T-helper 2 cell treated with Interferon-gamma antibody and Interleukin-4, amounts not matched to agents 5 μg/mL and 100 μg/mL, for 36 hours (primary cell): Measurements from ENCODE around the gene CRIP2.

Experiments used
- DNase-seq: peaks from one replicate; pipeline ENCODE4 v3.0.0; 2021; ENCODE audit warnings: low spot score
- H3K27ac Mint-ChIP-seq: one replicate; pipeline ENCODE4 v1.8.0; 2021; ENCODE audit warnings: mild to moderate bottlenecking, mixed read lengths
- H3K27me3 Mint-ChIP-seq: one replicate; pipeline ENCODE4 v1.8.0; 2021; ENCODE audit warnings: low read depth, mixed read lengths
- H3K36me3 Mint-ChIP-seq: one replicate; pipeline ENCODE4 v1.8.0; 2021; ENCODE audit warnings: low read depth, mixed read lengths
- H3K4me1 Mint-ChIP-seq: one replicate; pipeline ENCODE4 v1.8.0; 2021; ENCODE audit warnings: low read depth, mixed read lengths
- H3K4me3 Mint-ChIP-seq: one replicate; pipeline ENCODE4 v1.8.0; 2022; ENCODE audit warnings: mild to moderate bottlenecking, moderate library complexity, mixed read lengths
- H3K9me3 Mint-ChIP-seq: one replicate; pipeline ENCODE4 v1.8.0; 2021; ENCODE audit warnings: mixed read lengths

CRIP2 gene

GRCh38 chr14:105473033-105473676, 1.5 kb upstream of the CRIP2 start:
- DNase-seq: no peak
- Mint-ChIP-seq H3K27me3 (peaks cover 22% of the 10 kb centered on the region), H3K4me1 (peaks cover 2% of the 10 kb centered on the region), H3K4me3 (peak overlapping the region; percentile 75), H3K27ac (no peak overlapping the region), H3K36me3 (no peaks in the 10 kb centered on the region), H3K9me3 (no peaks in the 10 kb centered on the region)

GRCh38 chr14:105473677-105474482, 741 bp upstream of the CRIP2 start:
- Mint-ChIP-seq H3K4me1 (peaks cover 2% of the 10 kb centered on the region), H3K36me3 (no peaks in the 10 kb centered on the region), H3K27ac (no peak overlapping the region), H3K27me3 (peaks cover 22% of the 10 kb centered on the region), H3K4me3 (peak overlapping the region; percentile 75), H3K9me3 (no peaks in the 10 kb centered on the region)
- peak; percentile 36 for DNase-seq

- no peak overlapping the region for H3K27ac Mint-ChIP-seq
- no peaks in the 10 kb centered on the region for H3K9me3 Mint-ChIP-seq
- H3K27me3 Mint-ChIP-seq: peaks cover 33% of the 10 kb centered on the region
- peak overlapping the region; percentile 21 for H3K4me3 Mint-ChIP-seq
- no peak for DNase-seq
- no peaks in the 10 kb centered on the region for H3K36me3 Mint-ChIP-seq
- peaks cover 2% of the 10 kb centered on the region for H3K4me1 Mint-ChIP-seq
Measured at GRCh38 chr14:105475269-105476096, 862 bp downstream of the CRIP2 start.

GRCh38 chr14:105476097-105476830, 1.6 kb downstream of the CRIP2 start:
- Mint-ChIP-seq H3K4me3 (peak overlapping the region; percentile 34), H3K4me1 (peaks cover 7% of the 10 kb centered on the region), H3K27me3 (peaks cover 35% of the 10 kb centered on the region), H3K36me3 (no peaks in the 10 kb centered on the region), H3K27ac (no peak overlapping the region), H3K9me3 (no peaks in the 10 kb centered on the region)
- no peak for DNase-seq

DNA sequence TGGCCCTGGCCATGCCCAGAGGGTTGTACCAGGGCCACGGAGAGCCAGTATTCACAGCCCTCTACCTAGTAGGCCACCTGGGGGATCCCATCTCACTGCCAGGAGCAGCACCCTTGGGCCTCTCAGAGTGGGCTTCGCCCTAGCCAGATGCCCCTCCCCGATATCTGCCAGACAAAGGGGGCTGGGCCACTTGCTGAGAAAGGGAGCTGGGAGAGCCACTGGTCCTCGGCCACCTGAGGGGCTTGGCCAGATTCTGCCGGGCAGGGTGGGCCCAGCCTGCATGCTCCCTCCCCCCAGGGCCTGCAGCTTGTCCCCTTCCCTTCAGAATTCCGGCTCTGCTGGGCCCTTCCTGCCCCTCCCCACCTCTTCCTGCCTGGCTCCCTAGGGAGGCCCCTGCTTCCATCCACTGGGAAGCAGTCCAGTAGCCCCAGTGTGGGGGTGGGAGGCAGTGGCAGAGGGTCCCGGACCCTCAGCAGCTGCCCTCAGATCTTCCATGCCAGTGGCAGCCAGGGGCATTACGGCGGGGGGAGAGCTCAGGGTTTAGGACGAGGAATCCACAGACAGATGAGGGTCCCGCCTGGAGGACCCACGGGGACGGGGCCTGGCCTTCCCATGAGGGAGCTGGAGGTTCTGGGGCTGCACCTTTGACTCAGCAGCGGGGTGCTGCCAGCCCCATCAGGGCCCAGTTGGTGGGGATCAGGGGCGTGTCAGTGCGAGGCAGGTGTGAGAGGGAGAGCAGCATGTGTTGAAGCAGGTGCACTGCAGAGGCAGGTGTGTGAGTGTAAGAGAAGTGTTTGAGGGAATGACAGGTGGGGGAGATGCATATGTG, 2.4 kb downstream of the CRIP2 start:
- DNase-seq: no peak
- peaks cover 11% of the 10 kb centered on the region for H3K4me1 Mint-ChIP-seq
- peak overlapping the region; percentile 34 for H3K4me3 Mint-ChIP-seq
- H3K9me3 Mint-ChIP-seq: no peaks in the 10 kb centered on the region
- no peaks in the 10 kb centered on the region for H3K36me3 Mint-ChIP-seq
- peaks cover 35% of the 10 kb centered on the region for H3K27me3 Mint-ChIP-seq
- H3K27ac Mint-ChIP-seq: peak overlapping the region; percentile 41

- H3K4me3 Mint-ChIP-seq: no peak overlapping the region
- peaks cover 18% of the 10 kb centered on the region for H3K4me1 Mint-ChIP-seq
- H3K27ac Mint-ChIP-seq: peak overlapping the region; percentile 41
- DNase-seq: no peak
- H3K9me3 Mint-ChIP-seq: no peaks in the 10 kb centered on the region
- no peaks in the 10 kb centered on the region for H3K36me3 Mint-ChIP-seq
- H3K27me3 Mint-ChIP-seq: peaks cover 35% of the 10 kb centered on the region
Measured at GRCh38 chr14:105477660-105478397, 3.2 kb downstream of the CRIP2 start.

- Mint-ChIP-seq H3K4me1 (peaks cover 18% of the 10 kb centered on the region), H3K4me3 (no peak overlapping the region), H3K36me3 (no peaks in the 10 kb centered on the region), H3K27ac (no peak overlapping the region), H3K27me3 (peaks cover 35% of the 10 kb centered on the region), H3K9me3 (no peaks in the 10 kb centered on the region)
- no peak for DNase-seq
Measured at GRCh38 chr14:105478398-105479251, 4.0 kb downstream of the CRIP2 start.

- no peak overlapping the region for H3K4me3 Mint-ChIP-seq
- DNase-seq: no peak
- no peaks in the 10 kb centered on the region for H3K36me3 Mint-ChIP-seq
- H3K27ac Mint-ChIP-seq: peak overlapping the region; percentile 68
- peaks cover 35% of the 10 kb centered on the region for H3K27me3 Mint-ChIP-seq
- no peaks in the 10 kb centered on the region for H3K9me3 Mint-ChIP-seq
- peaks cover 22% of the 10 kb centered on the region for H3K4me1 Mint-ChIP-seq
Measured at GRCh38 chr14:105479431-105480158, 5.0 kb downstream of the CRIP2 start.

DNA sequence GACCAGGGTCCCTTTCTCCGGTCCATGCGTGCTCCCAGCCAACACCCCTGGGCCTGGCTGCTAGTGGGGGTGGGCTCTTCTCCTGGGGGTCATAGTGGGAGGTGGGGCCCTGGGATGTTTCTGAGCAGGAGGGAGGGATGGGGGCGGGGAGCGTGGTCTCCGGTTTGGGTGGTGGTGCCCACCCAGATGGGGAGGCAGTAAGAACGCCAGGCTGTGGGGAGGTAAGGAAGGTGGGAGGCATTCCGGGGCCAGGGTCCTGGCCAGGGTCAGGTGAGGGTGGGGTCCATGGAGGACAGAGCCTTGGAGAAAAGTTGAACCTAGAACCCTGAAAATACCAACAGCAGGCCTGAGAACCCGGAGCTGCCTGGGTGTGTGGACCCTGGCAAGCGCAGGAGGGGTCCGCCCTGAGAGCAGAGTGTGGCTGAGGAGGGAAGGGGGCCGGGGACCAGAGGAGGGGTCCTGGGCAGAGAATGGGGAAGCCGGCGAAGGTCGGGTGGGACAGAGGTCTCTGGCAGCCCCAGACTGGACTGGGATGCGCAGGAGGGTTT, 5.7 kb downstream of the CRIP2 start:
- Mint-ChIP-seq H3K9me3 (no peaks in the 10 kb centered on the region), H3K27me3 (peaks cover 35% of the 10 kb centered on the region), H3K36me3 (no peaks in the 10 kb centered on the region), H3K4me1 (peaks cover 23% of the 10 kb centered on the region), H3K27ac (no peak overlapping the region), H3K4me3 (no peak overlapping the region)
- no peak for DNase-seq

GRCh38 chr14:105480807-105481801, 6.5 kb downstream of the CRIP2 start:
- Mint-ChIP-seq H3K27ac (peak overlapping the region; percentile 98), H3K9me3 (no peaks in the 10 kb centered on the region), H3K36me3 (no peaks in the 10 kb centered on the region), H3K4me3 (peak overlapping the region; percentile 64), H3K4me1 (peaks cover 29% of the 10 kb centered on the region), H3K27me3 (peaks cover 27% of the 10 kb centered on the region)
- DNase-seq: peak; percentile 89
